Fibroblast of the aortic adventitia (primary cell): ENCODE results near the gene SDCCAG8. TPM values are rescaled to one million over a fixed set of nuclear protein-coding genes. Genes with fewer than 3 reads are reported as not detected.

Experiments
- DNase-seq: peaks from one replicate; pipeline ENCODE4 v3.0.0-alpha.2; 2010; ENCODE audit warnings: low read depth
- H3K4me3 ChIP-seq: 2 replicates; pipeline ENCODE4 v1.5.1; 2011; ENCODE audit warnings: low read depth, mild to moderate bottlenecking, control low read depth, low read length, moderate library complexity
- CTCF ChIP-seq: IDR thresholded peaks from 2 replicates; pipeline ENCODE4 v1.5.1; 2011; ENCODE audit warnings: mild to moderate bottlenecking, low read length, control low read depth, inconsistent platforms; ENCODE audit not compliant: insufficient read depth
- total RNA-seq: library from RNA; depleted of rRNA; stranded (reverse); fragments of >200 nt; gene quantifications from 2 replicates; pipeline ENCODE4 v1.2.3, GENCODE V29; 2012; ENCODE audit warnings: low replicate concordance

SDCCAG8 gene
- total RNA-seq, 1 donor = 69.2 TPM

DNA sequence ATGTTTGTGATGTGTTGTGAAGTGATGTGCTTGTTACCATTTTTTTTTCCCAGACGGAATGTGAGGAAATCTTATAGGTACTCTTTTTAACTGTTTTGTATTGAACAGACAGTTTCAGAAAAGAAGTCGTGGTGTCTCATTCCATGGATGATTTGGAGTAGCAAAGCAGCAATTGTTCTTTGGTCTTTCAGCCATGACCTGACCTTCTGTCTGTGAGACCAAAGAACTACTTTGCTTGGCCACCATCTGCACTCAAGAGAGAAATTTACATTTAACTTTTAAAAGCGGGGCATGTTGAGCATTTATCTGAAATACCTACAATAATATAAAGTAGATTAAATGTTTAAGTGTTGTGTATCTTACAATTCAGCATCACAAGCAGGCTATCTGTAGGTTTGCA lies 90.2 kb downstream of the SDCCAG8 start:
- no peak for DNase-seq
- no peak for TF ChIP-seq CTCF
- no peak overlapping the region for H3K4me3 ChIP-seq

GRCh38 chr1:243346468-243346867 lies 90.6 kb downstream of the SDCCAG8 start:
- H3K4me3 ChIP-seq = no peak overlapping the region
- TF ChIP-seq CTCF = no peak
- DNase-seq = no peak

GRCh38 chr1:243348331-243348730 lies 92.5 kb downstream of the SDCCAG8 start:
- no peak for TF ChIP-seq CTCF
- no peak overlapping the region for H3K4me3 ChIP-seq
- DNase-seq = no peak

- no peak for TF ChIP-seq CTCF
- DNase-seq = no peak
- no peak overlapping the region for H3K4me3 ChIP-seq
Measured at GRCh38 chr1:243349128-243349527, 93.3 kb downstream of the SDCCAG8 start.

- TF ChIP-seq CTCF = no peak
- peak; percentile 7 for DNase-seq
- H3K4me3 ChIP-seq = no peak overlapping the region
Measured at GRCh38 chr1:243351337-243351736, 95.5 kb downstream of the SDCCAG8 start.

GRCh38 chr1:243354511-243355153 lies 98.8 kb downstream of the SDCCAG8 start:
- peak; percentile 51 for DNase-seq
- H3K4me3 ChIP-seq = peak overlapping the region; percentile 43
- no peak for TF ChIP-seq CTCF

DNA sequence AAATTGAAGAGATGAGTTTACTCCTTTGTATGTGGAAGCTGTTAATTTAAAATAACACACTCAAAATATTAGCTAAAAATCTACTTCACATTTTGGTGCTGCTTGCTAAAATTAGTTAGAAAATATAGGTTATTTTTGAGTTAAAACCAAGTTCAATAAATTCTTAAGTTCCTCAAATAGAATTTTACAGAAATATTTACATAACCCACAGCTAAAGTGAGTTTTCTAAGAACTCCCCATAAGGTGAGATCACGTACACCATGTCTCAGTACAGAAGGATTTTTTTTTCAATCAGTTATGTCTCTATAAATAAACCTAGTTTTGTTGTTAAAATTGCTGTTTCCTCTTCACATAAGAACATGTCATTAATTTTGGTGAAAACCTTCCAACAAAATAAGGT lies 108.0 kb downstream of the SDCCAG8 start:
- DNase-seq = no peak
- H3K4me3 ChIP-seq = no peak overlapping the region
- TF ChIP-seq CTCF = no peak
